ENCODE measurements around the gene POR.

POR gene

GRCh38 chr7:75983471-75984129 is 68.6 kb downstream of the POR start:
- no peak for TF ChIP-seq EZH2phosphoT487 (IDR thresholded peaks at IDR 0.05; ENCODE audit: low read depth)
- no peak for TF ChIP-seq CTCF (IDR thresholded peaks at IDR 0.05; ENCODE audit: low read depth, low read length)
- H3K4me1 ChIP-seq (ENCODE audit: low read length), result peaks cover 7% of the 10 kb centered on the region; the same call in 1 of the 2 replicates
- no peaks in the 10 kb centered on the region for H4K20me1 ChIP-seq (ENCODE audit: insufficient read depth, low read length)
- H3K9ac ChIP-seq (ENCODE audit: low read length), result no peak overlapping the region
- H3K36me3 ChIP-seq (replicated peaks; ENCODE audit: low read depth, low read length), result peaks cover 2% of the 10 kb centered on the region
- H3K4me3 ChIP-seq (ENCODE audit: low read length), result no peak overlapping the region
- no peaks in the 10 kb centered on the region for H3K27me3 ChIP-seq (ENCODE audit: low read depth, low read length)
- no peak overlapping the region for H3K27ac ChIP-seq (ENCODE audit: low read length)
- no peaks in the 10 kb centered on the region for H3K79me2 ChIP-seq (ENCODE audit: low read length)
- no peak overlapping the region for H3K4me2 ChIP-seq (ENCODE audit: low read length)
- H2AFZ ChIP-seq (ENCODE audit: low read depth, low read length), result no peak overlapping the region
- H3K9me3 ChIP-seq (ENCODE audit: insufficient read depth, low read length), result no peaks in the 10 kb centered on the region

GRCh38 chr7:75984130-75985008 is 69.4 kb downstream of the POR start:
- no peak overlapping the region for H3K4me2 ChIP-seq (ENCODE audit: low read length)
- H3K36me3 ChIP-seq (replicated peaks; ENCODE audit: low read depth, low read length), result peaks cover 2% of the 10 kb centered on the region
- no peak overlapping the region for H3K4me3 ChIP-seq (ENCODE audit: low read length)
- H4K20me1 ChIP-seq (ENCODE audit: insufficient read depth, low read length), result no peaks in the 10 kb centered on the region
- peaks cover 11% of the 10 kb centered on the region for H3K4me1 ChIP-seq (ENCODE audit: low read length)
- no peak overlapping the region for H3K27ac ChIP-seq (ENCODE audit: low read length)
- H3K79me2 ChIP-seq (ENCODE audit: low read length), result no peaks in the 10 kb centered on the region
- no peak for TF ChIP-seq CTCF (IDR thresholded peaks at IDR 0.05; ENCODE audit: low read depth, low read length)
- H3K9me3 ChIP-seq (ENCODE audit: insufficient read depth, low read length), result no peaks in the 10 kb centered on the region
- no peak overlapping the region for H3K9ac ChIP-seq (ENCODE audit: low read length)
- no peaks in the 10 kb centered on the region for H3K27me3 ChIP-seq (ENCODE audit: low read depth, low read length)
- H2AFZ ChIP-seq (ENCODE audit: low read depth, low read length), result no peak overlapping the region

GRCh38 chr7:75985009-75985517 is 70.1 kb downstream of the POR start:
- Histone ChIP-seq H3K9me3 (ENCODE audit: insufficient read depth, low read length) (no peaks in the 10 kb centered on the region), H3K9ac (ENCODE audit: low read length) (no peak overlapping the region), H3K27me3 (ENCODE audit: low read depth, low read length) (no peaks in the 10 kb centered on the region), H3K79me2 (ENCODE audit: low read length) (no peaks in the 10 kb centered on the region), H2AFZ (ENCODE audit: low read depth, low read length) (no peak overlapping the region), H4K20me1 (ENCODE audit: insufficient read depth, low read length) (no peaks in the 10 kb centered on the region), H3K4me1 (ENCODE audit: low read length) (peaks cover 18% of the 10 kb centered on the region), H3K4me3 (ENCODE audit: low read length) (no peak overlapping the region), H3K4me2 (ENCODE audit: low read length) (no peak overlapping the region), H3K36me3 (replicated peaks; ENCODE audit: low read depth, low read length) (peaks cover 2% of the 10 kb centered on the region), H3K27ac (ENCODE audit: low read length) (no peak overlapping the region)
- TF ChIP-seq CTCF (IDR thresholded peaks at IDR 0.05; ENCODE audit: low read depth, low read length) (no peak), EZH2phosphoT487 (IDR thresholded peaks at IDR 0.05; ENCODE audit: low read depth) (no peak)

- Histone ChIP-seq H2AFZ (ENCODE audit: low read depth, low read length) (no peak overlapping the region), H3K4me2 (ENCODE audit: low read length) (no peak overlapping the region), H3K79me2 (ENCODE audit: low read length) (no peaks in the 10 kb centered on the region), H3K4me1 (ENCODE audit: low read length) (peaks cover 21% of the 10 kb centered on the region), H3K27me3 (ENCODE audit: low read depth, low read length) (no peaks in the 10 kb centered on the region), H3K9ac (ENCODE audit: low read length) (no peak overlapping the region), H3K27ac (ENCODE audit: low read length) (no peak overlapping the region), H3K9me3 (ENCODE audit: insufficient read depth, low read length) (no peaks in the 10 kb centered on the region), H3K4me3 (ENCODE audit: low read length) (no peak overlapping the region), H4K20me1 (ENCODE audit: insufficient read depth, low read length) (no peaks in the 10 kb centered on the region), H3K36me3 (replicated peaks; ENCODE audit: low read depth, low read length) (peaks cover 2% of the 10 kb centered on the region)
- TF ChIP-seq CTCF (IDR thresholded peaks at IDR 0.05; ENCODE audit: low read depth, low read length) (no peak), EZH2phosphoT487 (IDR thresholded peaks at IDR 0.05; ENCODE audit: low read depth) (no peak)
These were observed 70.7 kb downstream of the POR start for GRCh38 chr7:75985518-75986146.
